HTERT RPE-1 (cell line): ENCODE results near the gene DCAF6.

Experiments used
- in situ Hi-C: fragments of 300-500 bp; cut with MboI; formaldehyde crosslinking; loops from 4 replicates; pipeline ENCODE4 v1.14.3; 2020; ENCODE audit warnings: low sequenced_read_pairs

DCAF6 gene

DNA sequence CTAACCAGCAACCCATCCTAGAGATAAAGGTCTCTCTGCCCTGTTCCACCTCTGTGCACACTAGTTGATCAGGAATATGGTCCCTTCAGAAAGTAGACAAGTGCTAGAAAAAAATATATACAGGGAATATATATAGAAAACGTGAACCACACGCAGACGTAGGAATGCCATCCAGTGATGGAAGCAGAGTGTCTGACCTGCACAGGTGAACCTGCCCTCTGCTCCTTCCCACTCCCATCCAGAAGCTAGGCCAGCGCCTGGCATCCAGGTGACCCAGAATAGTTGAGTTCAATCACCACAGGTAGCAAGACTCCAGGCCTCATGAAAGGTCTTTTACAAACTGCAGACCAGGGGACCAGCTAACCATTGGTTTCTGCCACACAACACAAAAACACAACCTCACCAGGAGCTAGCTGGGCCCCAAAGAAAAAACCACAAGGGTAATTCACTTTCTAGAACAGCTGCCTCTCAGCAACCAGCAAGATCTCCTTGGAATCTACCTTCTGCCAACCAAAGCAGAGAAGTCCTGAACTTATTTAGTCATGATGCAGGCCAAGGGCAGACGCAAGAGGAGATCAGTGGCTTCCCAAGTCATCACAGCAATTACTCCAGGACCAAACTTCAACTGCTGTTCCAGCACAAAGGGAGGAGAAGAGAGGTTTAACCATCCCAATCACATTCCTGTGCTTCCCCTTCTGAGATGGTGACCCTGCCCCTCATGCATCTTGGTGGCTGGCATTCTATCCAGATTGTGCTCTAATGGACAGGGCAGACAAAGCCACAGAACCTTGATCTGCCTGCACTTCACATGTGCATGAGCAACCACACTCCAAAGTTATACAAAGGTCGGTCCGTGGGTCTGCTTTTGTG lies 147.2 kb downstream of the DCAF6 start:
- in situ Hi-C loops = no loop called here

DNA sequence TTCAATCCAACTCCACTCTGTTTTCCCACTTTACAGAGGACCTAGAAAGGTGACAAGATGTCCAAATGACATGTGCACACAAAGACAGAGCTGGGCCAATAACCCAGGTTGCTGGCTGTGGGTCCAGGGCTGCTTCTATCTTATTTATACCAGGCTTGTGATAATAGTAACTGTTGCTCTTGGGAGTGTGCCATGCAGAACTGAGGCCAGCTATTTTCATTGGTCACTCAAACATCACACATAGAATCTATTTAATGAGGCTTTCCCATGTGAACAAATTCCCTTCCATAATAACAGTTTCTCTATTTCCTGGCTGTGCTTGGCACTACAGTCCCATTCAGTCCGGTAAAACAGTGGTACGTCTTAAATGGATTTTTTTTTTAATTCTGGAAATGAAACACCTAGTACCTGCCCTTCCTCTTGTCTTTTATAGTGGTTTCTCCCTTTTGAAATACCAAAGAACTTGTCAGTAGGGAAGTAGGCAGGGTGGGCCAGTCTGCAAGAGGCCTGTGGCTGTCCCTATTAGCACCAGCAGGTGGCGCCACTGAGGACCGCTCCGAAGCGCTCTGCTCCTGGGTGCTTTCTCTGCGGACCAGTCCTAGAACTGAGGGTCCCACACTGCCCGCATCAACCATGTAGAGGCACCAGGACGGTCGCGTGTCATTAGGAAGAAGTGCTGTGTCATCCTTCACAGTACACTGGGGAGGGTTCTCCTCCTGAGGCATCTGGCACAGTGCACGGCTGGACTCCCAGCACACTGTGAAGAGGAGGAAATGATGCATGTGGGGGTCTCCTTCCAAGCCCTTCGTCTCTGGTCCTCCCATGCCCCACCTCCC lies 148.1 kb downstream of the DCAF6 start:
- in situ Hi-C loops = no loop called here

DNA sequence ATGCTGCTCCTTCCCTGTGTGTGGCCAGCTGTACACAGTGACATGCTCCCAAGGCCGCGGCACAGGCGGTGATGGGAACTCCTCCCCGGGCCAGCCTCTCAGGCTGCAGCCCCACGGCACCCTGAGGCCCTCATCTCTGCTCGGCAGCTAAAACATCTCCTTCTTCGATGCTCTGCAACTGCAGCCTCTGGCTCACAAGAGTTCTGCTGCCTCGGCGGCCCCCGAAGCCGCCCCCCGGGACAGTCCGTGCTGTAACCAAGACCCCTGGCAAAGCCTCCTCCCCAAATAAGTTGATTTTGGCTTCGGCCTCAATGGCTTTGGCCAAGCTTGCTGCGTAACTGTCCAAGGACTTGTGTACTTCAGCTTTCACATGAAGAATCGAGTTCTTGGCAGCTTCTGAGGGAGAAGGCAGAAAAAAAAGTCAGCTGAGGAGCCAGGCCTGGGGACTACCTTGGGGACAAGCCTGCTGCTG lies 149.0 kb downstream of the DCAF6 start:
- in situ Hi-C loops = no loop called here

DNA sequence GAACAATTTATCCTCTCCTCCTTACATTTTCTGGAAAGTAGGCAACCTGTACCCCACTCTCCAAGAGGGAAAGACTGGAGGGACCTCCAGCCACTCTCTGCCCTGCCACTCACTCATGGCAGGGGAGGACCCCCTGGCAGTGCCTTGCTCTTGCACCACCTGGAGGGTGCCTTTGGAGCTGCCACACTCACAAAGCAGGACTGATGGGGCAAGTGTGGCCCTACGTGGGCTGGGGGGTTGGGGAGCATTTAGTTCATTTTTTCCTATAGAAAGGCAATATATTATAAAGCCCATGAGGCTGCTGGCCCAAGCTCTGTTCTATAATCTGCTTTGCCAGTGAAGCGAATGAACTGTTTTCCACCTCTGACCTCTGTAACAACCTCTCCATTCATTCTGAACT lies 150.0 kb downstream of the DCAF6 start:
- in situ Hi-C loops = no loop called here

DNA sequence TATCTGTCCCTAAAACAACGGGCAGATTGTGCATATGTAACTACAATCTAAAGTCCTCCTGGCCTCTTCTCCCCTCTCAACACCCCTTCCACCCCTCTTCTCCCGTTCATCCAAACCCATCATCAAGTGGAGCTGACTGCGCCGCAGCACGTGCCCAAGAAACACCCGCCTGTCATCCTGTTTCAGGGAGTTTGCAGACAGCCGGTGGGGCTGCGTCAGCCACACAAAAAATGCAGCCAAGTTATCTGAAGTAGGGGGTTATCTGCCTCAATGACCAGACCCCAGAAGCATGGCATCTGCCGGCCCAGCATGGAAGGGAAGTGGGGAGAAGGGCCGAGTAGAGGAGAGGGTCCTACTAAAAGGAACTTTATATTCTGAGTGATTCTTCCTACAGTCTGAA lies 151.2 kb downstream of the DCAF6 start:
- in situ Hi-C loops = no loop called here

GRCh38 chr1:168088511-168089325 lies 152.2 kb downstream of the DCAF6 start:
- in situ Hi-C loops = no loop called here

DNA sequence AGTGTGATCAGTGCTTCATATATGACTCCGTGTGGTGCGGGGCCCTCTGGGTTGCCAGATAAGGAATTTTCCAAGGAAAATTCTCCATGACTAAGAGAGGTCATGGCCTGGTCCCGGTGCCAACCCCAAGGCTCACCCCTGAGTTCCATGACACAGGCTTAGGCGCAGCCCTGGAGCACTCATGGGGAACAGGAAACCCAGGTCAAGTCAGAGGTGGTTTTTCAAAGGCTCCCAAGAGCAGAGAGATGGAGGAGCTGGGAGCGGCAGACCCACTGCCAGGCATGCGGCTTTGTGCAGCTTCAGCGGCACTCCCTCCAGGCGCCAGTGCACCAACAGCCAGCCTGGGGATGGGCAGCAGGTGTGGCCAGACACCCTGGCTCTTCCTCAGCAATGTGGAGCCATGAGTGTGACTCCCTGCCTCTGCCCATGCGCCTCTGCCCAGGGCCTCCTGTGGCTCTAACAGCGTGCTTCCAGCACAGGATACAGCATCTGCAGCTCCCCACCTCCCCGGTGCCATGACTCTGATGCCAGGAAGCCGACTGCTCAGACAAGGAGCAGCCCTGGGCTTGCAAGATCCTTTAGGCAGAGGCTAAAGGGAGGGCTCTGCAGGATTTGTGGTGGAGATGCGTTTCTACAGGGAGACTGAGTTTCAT lies 153.0 kb downstream of the DCAF6 start:
- in situ Hi-C loops = no loop called here

DNA sequence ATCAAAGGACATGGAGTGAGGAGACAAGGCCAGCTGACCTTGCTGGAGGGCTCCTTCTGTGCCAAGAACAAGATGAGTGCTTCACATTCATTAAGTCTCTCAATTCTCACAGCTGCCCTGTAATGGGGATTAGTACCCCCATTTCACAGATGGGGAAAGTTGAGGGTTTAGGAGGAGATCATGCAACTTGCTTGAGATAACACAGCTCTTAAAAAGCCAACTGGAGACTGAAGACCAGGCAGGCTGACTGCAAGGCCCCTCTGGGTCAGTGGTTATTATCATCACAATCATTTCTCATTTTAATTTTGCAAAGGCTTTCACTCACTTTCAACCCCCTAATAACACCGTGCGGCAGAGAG lies 153.5 kb downstream of the DCAF6 start:
- in situ Hi-C loops = no loop called here

DNA sequence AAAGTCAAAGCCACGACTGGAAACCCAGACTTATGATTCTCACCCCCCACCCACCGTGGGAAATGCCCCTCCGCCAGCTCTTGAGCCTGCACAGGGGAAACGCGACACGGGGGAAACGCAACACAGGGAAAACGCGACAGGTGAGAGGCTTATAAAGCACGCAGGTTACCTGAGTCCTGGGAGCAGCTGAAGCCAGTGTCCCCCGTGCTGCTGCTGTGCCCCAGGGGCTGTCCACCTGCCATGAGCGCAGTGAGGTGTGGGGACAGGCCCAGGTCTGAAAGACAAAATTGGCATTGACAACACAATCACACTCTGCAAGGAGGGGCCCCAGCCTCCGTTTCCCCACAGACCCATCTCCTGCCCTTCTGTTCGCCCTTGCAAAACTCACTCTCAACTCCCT lies 153.9 kb downstream of the DCAF6 start:
- in situ Hi-C loops = no loop called here

GRCh38 chr1:168091063-168091462 lies 154.6 kb downstream of the DCAF6 start:
- in situ Hi-C loops = no loop called here

DNA sequence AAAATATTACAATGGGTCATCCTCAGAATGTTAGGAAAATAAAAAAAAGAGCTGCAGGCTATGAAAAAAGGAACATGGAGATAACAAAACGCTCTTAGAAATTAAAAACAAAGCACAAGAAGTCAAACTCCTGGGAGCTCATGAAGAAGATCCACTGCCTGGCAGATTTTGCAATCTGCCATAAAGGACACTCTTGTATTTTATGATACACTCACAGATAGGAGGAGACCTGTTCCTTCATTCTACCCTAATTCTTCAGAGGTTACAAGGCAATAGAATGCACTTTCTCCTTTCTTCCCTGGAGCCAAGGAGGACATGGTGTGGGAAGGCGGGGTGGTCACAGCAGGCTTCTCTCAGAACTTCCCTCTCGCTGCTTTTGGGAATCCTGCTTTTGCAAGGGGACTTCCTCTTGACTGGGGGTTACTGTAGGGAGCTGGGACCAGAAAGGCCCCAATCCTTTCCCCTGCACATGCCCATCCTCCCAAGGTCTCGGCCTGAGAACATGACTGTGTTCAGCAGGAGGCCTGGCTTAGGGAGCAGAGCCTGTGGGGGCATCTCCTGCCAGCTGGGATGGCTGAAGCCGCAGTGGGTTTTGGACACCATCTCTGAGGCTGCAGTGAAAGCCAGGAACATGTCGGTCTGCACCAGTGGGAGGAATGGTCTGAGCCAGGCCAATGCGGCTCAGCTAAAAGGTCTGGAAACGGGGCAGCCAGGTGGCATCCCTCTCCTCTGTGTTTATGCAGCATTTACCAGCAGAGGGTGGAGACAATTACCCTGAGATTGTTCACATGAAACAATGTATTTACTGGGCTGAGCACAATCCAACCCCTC lies 155.5 kb downstream of the DCAF6 start:
- in situ Hi-C loops = no loop called here

GRCh38 chr1:168092566-168093355 lies 156.3 kb downstream of the DCAF6 start:
- in situ Hi-C loops = no loop called here

GRCh38 chr1:168093616-168094015 lies 157.1 kb downstream of the DCAF6 start:
- in situ Hi-C loops = no loop called here

DNA sequence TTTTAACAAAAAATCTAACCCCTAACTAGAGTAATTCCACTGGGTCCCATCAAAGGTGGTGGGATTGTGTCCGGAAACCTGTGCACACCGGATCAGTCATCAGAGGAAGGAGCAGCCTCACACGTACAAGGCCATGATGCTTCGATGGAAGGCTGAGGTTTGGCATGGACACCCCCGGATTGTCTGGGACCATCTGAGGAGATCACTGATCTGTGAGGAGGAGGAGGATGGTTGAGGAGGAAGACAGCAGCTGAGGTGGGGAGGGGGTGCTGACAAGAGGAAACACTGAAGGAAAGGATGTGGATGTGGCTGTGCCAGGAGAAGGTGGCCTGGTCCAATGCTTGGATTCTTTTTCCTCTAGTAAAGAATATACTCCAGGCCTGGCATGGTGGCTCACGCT lies 159.0 kb downstream of the DCAF6 start:
- in situ Hi-C loops = no loop called here

GRCh38 chr1:168096296-168097165 lies 160.0 kb downstream of the DCAF6 start:
- in situ Hi-C loops = no loop called here

DNA sequence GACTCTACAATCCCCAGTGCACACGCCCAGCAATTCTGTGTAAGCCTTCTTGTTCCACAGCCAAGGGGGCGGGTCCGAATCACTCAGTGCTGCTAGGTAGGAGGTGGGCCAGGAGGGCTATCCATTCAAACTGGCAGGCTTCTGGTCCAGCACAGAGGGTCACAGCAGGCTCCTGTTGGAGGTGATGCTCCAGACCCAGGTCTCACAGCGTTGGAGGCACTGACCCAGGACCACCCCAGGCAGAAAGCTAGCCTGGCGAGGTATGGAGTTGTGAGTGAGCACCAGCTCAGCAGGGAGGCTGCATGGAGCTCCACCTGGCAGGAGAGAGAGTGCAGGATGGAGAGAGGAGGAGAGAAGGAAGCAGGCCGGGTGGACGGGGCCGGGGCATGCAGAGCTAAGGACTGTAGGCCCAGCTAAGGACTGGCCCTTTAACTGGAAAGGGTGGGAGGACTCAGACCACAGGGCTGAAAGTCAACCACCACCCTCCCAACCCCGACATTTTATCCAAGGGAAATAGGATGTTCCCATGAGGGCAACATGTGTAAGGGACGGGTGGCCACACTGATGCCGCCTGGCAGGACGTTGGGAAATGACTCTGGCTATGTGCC lies 161.5 kb downstream of the DCAF6 start:
- in situ Hi-C loops = no loop called here

- in situ Hi-C loops = no loop called here
These were observed 162.2 kb downstream of the DCAF6 start for GRCh38 chr1:168098534-168099320.
